HG02759 (cell line): Measurements from ENCODE around the gene ABTB2.

Source experiments
- ATAC-seq: cut with Tn5 transposase; IDR thresholded peaks from one replicate; pipeline ENCODE4 v1.9.1; 2021; ENCODE audit warnings: mild to moderate bottlenecking, moderate library complexity; ENCODE audit not compliant: unreplicated experiment

The ABTB2 gene

DNA sequence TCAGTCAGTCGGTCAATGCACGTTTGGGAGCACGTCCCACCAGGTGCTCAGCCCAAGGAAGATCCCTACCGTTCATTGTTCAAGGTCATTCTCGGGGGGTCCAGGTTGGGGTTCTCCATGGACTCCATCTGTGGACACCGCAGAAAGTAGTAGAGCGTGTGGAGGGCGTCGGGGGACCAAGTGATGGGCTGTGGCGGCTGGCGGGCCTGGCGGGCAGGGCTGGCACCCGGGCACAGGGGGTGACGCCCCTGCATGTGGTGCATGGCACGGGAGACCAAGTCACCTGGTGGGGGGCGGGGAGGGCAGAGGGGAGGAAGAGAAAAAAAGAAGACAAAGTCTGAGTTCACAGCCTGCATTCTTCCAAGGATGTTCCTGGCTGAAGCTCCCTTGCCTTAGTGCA is 160.6 kb downstream of the ABTB2 start:
- ATAC-seq = no peak

DNA sequence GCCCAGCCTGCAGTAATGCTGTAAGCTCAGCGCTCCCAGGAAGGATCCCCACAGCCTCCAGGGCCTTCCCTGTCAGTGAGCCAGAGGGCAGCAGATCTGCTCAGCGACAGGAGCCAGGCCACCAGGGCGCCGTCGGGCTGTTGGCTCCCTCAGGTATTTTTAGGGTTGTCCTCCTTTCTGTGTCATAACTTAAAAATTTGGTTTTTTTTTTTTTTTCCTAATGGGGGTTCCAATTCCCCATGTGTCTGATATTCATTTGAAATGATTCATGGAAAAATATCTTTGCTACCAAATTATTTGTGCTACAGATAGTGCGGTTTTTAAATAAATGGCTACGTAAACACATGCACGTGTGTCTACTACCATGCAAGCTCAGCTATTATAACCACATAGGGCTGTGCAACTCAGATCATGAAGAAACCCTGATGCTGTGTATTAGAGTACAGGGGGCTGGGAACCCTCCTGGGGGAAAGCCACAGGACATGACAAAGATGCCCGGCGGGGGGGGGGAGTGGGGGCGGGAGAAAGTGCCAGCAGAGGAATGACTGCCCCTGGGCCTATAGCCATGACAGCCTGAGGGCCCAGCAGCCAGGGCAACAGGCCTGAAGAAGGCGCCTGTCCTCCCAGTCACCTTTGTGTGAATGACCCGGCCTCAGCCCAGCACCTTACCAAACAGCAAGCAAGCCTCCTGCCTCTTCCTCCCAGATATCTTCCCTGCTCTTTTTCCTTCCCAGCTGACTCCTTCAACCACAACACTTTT is 163.1 kb downstream of the ABTB2 start:
- ATAC-seq = no peak

DNA sequence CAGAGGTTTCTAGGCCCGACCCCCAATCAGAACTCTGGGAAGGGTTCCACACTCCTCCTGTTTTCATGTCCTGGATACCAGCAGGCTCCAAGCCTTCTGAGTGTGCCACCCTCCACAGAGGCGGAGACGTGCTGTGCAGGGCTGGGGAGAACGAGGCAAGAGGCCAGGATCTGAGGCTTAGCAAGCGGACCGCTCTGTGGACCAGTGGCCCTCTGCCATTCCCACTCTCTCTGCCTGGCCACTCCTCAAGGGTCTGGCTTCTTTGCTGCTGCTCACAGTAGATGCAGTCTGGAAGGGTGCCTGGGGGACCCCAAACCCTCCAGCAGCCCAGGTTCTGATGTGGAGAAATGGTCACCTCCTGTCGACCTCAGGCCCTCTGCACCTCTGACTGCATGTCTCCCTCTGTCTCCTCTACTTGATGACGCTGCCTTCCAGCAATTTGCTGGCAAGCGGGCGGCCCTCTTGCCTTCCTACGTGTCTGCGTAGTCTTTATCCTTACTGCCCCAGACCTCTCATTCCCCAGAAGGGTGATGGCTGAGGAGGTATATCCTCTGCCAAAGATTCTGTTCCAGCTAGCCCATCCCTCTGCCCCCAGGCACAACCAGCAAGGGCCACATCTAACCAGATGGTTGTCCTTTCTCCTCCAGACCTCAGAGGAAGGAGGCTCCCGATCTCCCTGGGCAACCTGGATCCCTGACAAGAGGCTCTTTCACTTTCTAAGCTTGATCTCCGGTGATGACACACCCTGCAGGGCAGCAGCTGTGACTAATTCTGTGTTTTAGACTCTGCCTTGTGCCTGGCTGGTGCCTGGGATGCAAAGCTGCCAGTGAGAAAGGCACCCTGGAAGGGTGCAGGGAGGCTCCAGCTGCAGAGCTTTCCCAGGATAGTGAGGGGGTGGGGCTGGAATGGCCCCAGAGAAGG is 165.1 kb downstream of the ABTB2 start:
- ATAC-seq = no peak

DNA sequence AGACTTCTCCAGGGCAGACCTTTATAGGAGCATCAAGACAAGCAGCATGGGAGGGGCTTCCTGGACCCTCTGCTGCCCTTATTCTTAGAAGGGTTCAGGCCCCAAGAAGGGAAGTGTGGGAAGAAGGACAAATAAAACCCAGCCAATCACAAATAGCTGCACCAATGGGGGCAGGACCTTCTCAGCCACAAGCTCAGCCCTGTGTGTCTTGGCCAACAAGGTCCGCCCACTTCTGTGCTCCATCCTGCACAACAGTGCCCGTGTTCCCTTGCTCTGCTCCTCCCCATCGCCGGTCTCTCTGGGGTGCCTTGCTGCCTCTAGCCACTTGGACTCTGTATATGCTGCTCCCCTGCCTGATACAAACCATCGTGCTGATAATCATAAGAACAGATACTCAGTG is 166.2 kb downstream of the ABTB2 start:
- no peak for ATAC-seq

DNA sequence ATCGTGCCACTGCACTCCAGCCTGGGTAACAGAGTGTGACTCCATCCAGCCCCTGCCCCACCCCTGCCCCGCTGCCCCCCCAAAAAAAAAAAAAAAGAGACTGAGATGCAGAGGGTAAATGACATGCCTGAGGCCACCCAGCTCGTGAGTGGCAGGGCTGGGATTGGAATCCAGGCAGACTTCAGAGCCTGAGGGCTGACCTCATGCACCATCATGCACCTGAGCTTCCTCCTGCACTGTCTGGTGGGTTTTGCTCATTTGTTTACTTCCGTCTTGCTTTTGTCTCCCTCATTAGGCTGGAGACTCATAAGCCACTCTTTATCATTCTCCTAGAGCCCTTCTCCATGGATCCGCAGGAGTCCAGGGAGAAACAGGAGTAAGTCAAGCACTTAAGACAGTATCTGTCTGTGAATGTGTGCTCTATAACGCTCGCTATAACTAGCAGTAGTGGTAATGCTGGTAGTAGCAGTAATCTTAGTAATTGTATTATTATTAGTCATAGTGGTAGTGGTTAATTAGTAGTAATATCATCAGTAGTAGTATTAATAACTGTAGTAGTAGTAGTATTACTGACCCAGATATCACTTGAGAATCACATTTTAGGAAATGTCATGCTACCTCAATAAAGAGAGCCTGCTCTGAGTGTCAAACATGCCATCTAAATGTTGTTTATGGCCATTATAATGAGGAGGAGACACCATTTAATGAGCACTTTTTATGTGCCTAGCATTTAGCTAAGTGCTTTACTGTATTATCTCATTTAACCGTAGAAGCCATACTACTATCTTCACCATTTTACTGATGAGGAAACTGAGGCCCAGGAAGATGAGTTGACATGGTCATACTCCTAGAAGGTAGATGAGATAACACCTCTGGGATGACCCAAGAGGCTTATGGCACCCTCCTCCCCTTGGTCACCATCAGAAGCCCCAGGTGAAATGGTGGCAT is 167.3 kb downstream of the ABTB2 start:
- ATAC-seq = no peak

DNA sequence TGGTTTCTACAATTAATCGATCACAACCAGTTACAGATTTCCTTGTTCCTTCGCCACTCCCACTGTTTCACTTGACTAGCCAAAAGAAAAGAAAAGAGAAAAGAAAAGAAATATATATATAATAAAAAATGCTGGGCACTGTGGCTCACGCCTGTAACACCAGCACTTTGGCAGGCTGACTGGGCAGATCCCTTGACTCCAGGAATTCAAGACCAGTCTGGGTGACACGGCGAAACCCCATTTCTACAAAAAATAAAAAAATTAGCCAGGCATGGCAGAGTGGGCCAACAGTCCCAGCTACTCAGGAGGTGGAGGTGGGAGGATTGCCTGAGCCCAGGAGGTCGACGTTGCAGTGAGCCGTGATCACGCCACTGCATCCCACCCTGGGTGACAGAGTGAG is 168.6 kb downstream of the ABTB2 start:
- no peak for ATAC-seq

DNA sequence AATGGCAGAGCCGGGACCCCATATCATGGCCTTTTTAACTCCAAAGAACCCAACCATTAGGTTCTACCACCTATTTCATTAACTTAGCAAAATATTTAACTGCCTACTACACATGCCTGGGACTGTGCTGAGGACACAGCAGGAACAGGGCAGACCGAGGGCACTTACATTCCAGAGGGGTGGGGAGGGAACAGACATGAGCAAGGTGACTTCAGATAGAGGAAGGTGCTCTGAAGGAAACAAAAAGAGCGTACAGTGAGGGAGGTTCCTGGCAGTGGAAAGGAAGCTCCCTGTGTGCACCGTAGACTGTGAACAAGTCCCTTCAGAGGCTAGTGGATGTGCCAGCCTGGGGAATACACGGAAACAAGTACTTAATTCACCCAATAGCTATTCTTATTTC is 169.6 kb downstream of the ABTB2 start:
- no peak for ATAC-seq

DNA sequence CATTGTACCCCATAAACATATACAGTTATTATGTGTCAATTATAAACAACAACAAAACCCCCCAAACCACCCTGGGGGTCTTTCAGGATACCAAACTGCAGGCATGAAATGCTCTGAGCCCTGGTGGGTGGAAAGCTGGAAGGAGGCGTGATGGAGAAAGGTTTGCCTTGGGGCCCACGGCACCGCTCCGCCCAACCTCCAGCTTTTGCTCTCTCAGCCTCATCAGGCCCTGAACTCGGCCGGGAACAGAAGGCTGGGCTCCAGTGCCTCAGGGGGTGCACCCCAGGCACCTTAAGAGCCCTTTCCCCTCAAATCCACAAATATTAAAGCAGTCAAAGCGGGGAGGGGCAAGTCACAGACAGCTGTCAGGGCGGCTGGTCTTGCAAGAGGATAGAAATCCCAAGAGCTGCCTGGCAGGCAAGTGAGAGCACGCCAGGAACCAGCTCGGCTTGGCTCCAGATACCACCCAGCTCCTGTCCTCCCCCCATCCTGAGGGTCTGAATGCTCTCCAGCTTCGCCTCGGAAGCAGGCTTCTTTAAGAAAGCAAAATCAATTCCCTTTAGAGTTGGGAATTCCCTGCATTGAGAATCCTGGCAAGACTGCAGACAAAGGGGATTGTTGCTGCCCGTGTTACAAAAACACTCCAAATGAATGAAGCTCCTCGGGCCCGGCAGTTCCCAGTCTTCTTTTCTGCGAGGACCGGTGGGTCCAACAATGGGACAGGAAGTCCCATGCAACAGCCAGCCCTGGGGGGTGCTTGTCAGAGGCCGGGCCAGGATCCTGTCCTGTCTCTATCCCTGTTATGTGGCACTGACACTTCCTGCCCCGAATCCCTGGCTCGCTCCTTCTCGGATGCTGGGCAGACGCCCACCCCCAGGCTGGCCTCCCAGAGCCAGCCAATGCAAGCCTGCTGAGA is 171.6 kb downstream of the ABTB2 start:
- ATAC-seq = no peak

DNA sequence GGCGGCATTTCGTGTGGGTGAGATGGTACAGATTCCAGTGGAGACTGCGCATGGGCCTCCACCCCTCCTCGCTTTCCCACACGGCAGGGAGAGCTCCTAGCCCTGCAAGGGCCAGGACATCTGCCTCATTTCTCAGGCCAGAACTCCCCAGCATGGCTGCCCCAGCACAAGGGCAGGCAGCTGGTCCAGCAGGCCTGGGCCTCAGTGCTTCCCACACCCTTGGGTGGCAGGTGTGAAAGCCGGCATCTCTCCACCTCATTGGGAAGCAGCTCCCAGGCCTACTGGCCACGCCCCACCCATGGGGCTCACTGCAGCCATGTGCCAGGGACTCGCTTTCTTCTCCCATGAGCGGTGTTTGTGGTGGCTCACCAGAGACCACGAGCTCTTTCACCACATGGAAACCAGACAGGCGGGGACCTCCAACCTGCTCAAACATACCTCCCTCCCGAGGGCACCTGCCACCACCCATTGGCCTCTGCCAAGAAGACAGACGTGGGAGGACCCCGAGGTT is 173.2 kb downstream of the ABTB2 start:
- ATAC-seq = no peak

DNA sequence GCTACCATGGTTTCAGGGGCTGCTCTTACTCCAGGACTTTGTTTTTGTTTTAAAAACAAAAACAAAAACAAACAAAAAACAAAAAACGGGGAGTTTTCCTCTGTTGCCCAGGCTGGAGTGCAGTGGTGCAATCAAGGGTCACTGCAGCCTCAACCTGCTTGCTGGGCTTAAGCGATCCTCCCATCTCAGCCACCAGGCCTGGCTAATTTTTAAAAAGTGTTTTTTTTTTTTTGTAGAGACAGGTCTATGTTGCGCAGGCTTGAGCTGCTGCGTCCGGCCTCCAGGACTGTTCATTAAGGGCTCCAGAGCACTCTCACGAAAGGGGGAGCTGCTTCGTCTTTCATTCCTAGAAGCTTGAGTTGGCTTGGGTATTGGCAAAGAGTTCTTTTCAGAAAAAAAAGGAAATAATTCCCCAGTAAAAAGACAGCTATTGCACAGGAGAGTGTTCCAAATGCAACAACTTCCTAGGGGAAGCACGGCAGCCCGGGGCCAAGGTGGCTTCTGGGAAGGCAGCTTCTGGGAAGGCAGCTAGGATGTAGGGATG is 173.9 kb downstream of the ABTB2 start:
- no peak for ATAC-seq

DNA sequence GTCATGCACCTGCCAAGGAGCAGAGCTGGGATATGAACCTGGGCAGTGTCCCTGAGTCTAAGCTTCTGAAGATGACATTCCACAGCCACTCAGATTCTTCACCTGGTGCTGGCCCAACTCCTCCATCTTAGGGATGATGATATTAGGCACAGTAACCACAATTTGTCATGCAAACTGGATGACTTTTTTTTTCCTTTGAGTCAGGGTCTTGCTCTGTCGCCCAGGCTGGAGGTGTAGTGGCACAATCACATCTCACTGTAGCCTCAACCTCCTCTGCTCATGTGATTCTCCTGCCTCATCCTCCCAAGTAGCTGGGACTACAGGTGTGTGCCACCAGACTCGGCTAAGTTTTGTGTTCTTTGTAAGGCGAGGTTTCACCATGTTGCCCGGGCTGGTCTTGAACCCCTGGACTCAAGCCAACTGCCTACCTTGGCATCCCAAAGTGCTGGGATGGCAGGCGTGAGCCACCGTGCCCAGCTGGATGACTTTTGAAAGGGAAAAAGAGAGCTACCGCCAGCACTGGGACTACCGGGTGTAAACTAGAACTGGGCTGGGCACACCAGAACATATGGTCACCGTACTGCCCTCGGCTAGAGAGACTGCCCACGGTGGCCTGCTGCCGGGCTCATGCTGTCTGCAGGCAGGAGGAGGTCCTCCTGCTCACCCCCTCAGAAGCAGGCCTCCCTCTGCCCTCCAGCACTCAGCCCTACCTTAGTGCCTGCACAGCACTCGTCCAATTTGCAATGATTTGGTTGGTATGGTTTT is 174.7 kb downstream of the ABTB2 start:
- ATAC-seq = no peak

DNA sequence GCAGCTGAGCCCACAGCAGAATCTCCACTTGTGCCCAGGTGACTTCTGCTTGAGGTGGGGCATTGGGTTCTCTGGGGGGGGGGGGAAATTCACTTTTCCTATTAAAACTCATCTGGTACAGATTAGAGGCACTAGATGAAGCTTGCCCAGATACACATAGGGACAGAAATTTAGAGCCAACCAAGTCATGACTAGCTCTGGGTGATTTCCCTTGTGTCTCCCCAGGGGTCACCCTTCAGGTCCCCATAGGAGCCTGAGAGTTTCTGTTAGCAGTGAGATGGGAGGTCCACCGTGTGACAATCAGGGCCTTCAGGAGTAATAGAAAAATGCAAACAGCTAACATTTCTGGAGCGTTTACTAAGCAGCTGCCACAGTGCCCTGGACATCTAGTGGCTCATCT is 175.4 kb downstream of the ABTB2 start:
- no peak for ATAC-seq

DNA sequence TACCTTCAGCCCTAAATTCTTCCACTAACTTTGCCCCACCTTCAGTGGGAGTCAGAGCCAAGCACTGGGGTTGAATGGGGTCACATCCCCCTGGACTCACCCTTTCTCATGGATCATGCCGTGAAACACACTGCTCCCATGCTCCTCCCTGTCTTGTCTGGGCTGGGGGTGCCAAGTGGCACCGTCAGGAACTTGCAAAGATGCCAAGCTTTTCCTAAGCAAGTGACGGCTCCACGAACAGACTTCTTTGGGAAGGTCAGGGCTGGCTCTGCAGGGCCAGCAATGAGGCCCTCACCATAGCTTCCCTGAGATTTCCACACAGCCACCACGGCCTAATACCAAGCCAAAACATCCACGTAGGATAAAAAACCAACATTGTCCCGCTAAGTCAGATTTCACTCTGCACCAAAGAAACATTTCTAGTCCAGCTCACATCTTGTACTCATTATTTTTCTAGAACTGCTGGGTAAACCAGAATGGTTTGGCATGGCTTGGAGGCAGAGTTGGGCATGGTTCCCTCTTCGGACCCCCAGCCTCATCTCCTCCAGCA is 175.9 kb downstream of the ABTB2 start:
- no peak for ATAC-seq

DNA sequence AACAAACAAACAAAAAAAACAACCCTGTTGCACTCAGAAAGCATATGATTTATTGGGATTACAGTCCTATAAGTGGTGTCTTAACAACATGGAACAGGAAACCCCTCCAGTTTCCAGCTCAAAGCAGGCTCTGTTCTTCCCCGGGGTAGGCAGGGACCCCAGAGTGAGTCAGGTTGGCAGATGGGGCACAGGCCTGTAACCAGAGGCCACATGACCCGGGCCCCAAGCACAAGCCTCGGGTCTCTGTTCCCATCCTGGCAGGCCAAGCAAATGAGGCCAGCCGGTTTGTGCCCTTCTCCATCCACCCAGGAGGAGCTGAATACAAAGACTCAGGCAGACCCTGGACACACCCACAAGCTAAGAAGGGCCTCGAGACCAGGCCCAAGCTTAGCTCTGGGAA is 176.6 kb downstream of the ABTB2 start:
- no peak for ATAC-seq

DNA sequence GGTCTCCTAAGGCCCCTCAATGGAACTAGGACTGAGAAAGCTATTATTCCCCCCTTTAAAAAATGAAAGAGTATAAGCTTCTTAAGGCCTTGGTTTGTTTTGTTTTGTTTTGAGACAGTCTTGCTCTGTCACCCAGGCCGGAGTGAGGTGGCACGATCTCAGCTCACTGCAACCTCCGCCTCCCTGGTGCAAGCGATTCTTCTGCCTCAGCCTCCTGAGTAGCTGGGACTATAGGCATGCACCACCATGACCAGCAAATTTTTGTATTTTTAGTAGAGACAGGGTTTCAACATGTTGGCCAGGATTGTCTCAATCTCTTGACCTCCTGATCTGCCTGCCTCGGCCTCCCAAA is 177.0 kb downstream of the ABTB2 start:
- peak; percentile 23 for ATAC-seq

DNA sequence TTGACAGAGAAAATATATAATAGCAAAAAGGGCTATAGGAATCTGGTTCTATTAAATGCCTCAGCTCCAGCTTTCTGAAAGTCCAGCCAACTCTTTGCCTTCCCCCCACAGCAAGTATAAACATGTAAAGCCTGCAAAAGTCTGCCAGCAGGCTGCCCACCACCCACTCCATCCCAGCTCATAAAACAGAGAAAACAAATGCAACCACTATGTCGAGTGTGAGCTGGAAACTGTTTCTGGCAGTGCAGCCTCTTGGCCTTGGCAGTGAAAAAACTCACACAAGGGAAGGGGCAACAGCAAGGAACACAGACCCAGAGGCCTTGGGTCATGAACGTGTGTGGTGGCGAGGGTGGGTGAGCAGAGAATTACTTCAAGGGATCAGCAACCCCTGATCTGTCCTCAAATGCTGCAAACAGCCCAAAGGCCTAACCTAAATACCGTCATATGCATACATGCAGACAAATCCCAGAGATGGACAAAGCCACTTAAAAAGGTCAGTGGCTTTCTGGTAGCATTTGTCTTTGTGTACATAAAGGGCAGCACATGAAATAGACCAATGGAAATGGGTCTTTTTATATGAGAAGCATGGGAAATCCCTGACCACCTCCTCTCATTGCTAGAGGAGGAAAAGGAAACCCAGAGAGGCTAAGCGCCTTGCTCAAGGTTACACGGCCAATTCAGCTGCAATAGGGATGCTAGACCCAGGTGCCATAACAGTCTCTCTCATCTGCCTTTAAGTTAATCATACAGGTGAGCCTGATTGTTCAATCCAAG is 177.6 kb downstream of the ABTB2 start:
- ATAC-seq = peak; percentile 51

DNA sequence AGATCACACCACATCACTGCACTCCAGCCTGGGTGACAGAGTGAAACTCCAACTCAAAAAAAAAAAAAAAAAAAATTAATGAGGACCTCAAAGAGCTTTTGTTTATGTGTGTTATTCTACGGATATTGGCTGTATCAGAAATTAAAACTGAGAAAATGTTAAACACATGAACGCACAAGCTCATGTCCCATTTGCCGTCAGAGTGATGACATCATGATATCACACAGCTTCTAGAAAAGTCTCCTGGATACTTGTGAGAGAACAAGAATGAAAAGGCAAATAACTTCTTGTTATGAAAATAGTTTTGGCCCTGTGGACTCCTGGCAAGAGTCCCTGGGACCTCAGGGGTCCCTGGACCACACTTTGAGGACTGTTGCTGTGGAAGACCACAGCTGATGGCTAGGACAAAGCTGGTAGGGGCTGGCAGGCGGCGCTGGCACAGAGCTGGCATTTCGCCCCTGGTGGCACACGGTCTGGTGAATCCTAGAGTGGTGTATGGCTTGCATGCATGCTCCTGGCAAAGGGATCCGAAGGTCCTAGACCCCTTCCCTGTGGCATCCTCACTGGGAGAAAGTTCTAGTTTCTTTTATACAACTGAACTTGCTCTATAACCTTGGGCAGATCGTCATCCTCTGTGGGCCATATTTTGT is 178.7 kb downstream of the ABTB2 start:
- ATAC-seq = no peak
